Fibroblast of pulmonary artery (primary cell): ENCODE measurements around the gene KPNA6.
"Not testable (repeated sequence)": the region's sequence is repeated elsewhere in the genome, so short reads cannot be mapped to it uniquely, and the experiment has no call there.

Source experiments
- DNase-seq: peaks from one replicate; pipeline ENCODE4 v3.0.0-alpha.2; 2010; ENCODE audit warnings: low read depth
- H3K4me3 ChIP-seq: replicated peaks from 2 replicates; pipeline ENCODE4 v1.5.1; 2011; ENCODE audit warnings: low read depth, mild to moderate bottlenecking, control low read depth, low read length, moderate library complexity
- TF ChIP-seq, protein P1 (sequence below): IDR thresholded peaks from 2 replicates; pipeline ENCODE4 v1.5.1; 2011; ENCODE audit warnings: mild to moderate bottlenecking, control low read depth, low read length, inconsistent platforms; ENCODE audit errors: missing control alignments

Gene KPNA6

DNA sequence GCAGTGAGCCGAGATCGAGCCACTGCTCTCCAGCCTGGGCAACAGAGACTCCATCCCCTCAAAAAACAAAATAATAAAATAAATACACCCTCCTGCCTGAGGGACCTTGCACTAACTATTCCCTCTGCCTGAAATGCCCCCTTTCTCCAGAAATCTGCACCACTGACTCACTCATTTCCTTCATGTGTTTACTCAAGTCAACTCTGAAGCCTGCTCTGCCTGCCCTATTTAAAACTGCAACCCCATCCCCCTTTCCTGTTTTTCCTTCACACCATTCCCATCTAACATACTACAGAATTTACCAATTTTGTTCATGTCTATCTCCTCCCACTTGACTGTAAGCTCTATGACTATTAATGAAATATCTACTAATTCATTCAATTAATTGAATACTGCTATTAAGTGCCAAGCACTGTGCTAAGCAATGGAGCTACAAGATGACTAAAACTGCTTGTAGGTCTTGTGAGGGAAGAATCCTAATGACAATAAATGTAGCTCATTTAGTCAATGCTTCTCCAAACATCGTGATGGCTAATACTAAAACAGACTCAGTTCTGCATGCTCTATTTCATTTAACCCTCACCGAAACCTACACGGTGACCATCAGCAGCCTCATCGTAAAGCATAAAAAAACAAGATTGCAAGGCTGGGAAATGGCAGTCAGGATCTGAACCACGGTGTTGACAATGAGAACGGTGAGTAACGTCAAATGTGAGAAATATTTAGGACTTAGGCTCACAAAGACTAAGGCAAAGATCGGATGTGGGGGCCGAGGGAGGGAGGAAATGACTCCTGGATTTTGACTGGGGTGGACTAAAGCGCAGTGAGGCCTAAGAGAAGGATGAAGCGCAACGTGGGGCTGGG, 35.9 kb upstream of the KPNA6 start:
- H3K4me3 ChIP-seq = peak overlapping the region; percentile 84
- DNase-seq = peak; percentile 78
- TF ChIP-seq, protein P1, sequence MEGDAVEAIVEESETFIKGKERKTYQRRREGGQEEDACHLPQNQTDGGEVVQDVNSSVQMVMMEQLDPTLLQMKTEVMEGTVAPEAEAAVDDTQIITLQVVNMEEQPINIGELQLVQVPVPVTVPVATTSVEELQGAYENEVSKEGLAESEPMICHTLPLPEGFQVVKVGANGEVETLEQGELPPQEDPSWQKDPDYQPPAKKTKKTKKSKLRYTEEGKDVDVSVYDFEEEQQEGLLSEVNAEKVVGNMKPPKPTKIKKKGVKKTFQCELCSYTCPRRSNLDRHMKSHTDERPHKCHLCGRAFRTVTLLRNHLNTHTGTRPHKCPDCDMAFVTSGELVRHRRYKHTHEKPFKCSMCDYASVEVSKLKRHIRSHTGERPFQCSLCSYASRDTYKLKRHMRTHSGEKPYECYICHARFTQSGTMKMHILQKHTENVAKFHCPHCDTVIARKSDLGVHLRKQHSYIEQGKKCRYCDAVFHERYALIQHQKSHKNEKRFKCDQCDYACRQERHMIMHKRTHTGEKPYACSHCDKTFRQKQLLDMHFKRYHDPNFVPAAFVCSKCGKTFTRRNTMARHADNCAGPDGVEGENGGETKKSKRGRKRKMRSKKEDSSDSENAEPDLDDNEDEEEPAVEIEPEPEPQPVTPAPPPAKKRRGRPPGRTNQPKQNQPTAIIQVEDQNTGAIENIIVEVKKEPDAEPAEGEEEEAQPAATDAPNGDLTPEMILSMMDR = no peak

DNA sequence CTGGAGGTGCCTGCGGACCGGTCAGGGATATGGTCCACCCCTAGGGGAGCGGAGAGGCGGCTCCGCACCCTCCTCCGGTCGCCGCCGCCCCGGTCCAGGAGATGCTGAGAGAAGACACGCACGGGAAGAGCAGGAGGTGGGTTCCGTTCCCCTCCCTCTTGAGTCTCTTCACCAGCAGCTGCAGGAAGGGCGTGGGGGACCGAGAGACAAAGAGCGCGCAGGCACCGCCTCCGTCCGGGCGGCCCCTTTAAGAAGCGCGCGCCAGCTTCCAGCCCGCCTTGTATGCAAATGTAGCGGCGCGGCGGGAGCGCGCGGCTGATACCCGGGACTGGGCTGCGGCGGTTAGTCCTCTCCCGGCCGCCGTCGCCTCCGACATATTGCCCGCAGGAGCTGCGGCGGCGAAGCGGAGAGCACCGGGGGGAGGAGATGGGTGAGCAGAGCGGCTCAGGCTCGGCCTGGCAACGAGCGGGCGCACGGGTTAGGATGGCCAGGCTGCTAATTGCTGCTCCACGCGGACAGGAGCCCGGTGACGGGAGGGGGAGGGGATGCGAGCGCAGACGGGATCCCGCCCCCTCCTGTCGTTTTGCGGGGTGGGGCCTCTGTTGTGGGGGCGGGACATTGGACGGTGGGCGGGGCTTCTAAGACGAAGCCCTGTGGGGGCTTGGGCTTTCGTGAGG, 35.1 kb upstream of the KPNA6 start, which contains the start of gene TMEM39B:
TSS of gene TMEM39B (plus strand) at position 318 of the 677 bp plus-strand sequence. CDS start at position 427, 109 bp downstream.
- peak; percentile 96 for DNase-seq
- H3K4me3 ChIP-seq = peak within 1 kb of the TSS; percentile 84
- TF ChIP-seq, protein P1 = no peak

DNA sequence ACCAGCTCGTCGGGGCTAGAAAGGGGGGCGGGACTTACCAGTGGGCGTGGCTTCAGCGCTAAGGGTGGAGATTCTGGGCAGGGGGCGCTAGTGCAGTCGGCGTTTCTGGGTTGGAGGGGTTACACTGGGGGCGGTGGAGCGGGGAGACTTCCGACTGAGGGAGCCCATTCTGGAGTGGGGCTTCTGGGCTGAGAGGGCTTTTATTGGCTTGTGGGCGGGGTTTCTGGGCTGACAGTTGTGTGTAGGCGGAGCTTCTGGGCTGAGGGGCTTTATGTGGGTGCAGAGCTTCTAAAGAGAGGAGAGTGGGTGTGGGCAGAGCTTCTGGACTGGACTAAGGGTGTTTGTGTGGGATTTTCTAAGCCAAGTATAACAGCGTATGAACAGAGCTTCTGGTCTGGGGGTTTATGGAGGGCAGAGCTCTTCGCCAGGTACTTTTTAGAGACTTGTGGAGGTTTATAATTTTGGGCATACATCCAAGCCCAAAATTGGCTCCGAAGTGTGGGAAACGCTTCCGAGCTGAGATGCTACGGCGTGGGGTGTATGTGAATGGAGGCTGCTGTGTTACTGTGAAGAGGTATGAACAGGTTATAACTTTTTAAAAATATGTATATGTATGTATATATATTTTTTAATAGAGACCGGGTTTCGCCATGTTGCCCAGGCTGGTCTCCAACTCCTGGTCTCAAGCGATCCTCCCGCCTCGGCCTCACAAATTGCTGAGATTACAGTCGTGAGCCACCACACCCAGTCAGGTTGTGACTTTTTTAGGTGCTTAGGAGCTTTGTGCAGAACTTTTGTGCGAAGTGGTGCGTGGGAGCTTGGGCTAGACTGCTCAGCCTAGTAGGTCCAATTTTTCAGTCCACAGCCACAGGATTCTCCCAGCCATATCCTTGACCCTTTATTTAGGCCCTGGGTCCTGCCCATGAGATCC, 34.3 kb upstream of the KPNA6 start:
- H3K4me3 ChIP-seq = peak overlapping the region; percentile 84
- no peak for DNase-seq
- TF ChIP-seq, protein P1 = peak; percentile 16

DNA sequence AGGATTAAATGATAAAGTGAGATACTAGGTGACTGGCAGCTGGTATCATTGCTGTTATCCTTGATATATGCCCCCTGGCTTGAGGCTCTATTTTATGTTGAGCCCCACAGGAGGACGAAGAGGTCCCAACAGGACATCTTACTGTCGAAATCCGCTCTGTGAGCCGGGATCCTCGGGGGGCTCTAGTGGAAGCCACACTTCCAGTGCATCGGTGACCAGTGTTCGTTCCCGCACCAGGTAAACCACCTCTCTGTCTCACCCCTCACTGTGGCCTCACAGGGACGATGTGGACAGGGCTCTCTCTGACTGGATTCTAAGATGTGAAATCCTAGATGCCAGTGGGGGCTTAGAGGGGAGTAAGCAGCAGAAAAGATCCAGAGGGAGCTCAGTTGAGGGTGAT, 33.0 kb upstream of the KPNA6 start:
- H3K4me3 ChIP-seq = no peak overlapping the region
- TF ChIP-seq, protein P1 = no peak
- DNase-seq = no peak

DNA sequence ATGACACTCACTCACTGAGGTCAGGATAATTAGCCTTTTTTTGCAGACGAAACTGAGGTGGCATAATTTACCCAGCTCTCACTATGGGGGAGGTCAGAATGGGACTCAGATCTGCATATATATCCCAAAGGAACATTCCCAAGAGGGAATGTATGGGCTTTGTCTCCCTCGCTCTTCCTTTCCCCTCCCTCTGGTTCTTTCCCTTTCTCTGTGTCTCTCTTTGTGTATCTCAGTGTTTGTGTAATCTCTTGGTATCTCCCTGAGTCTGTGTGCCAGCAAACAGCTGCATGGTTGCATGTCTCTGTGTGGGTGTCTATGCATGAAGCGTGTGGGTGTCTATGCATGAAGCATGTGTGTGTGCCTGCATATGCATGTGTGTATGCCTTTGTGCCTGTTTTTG, 30.4 kb upstream of the KPNA6 start:
- no peak for DNase-seq
- TF ChIP-seq, protein P1 = no peak

DNA sequence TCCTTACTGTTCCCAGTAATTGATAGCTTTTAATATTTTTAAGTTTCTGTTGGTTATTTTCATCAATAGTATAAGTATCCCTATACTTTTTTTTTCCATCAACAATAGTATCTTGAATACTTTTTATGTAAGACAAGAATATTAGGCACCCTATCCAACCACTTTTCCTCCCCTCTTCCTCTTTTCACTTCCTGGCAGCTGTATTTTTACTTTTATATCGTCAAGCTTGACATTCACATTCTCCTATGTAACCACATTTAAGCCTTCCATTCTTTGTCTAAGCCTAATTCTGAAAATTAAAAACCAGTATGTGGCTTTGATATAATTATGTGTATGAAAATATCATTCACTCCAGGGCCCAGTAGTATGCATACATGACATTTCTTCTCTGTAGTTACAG, 25.8 kb upstream of the KPNA6 start:
- TF ChIP-seq, protein P1 = no peak
- no peak for DNase-seq
- H3K4me3 ChIP-seq = no peak overlapping the region

More for the DNA sequence above, 30.4 kb upstream of the KPNA6 start:
- H3K4me3 ChIP-seq = no peak overlapping the region

DNA sequence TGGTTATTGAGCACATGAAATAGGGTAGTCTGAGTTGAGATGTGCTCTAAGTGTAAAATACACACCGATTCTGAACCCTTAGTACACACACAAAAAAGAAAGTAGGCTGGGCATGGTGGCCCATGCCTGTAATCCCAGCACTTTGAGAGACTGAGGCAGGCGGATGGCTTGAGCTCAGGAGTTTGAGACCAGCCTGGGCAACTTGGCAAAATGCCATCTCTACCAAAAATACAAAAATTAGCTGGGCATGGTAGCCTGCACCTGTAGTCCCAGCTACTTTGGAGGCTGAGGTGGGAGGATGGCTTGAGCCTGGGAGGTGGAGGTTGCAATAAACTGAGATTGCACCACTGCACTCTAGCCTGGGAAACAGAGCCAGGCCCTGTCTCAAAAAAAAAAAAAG, 21.5 kb upstream of the KPNA6 start:
- not testable (repeated sequence) for DNase-seq, H3K4me3 ChIP-seq
